AG04449 (cell line): ENCODE results near the gene LPIN1.

ENCODE experiments used
- CTCF ChIA-PET: fragments of 350-600 bp; formaldehyde crosslinking; extraction: SDS; loops from one replicate; lab custom pipeline; 2021; ENCODE audit warnings: antibody characterized with exemption; lab: Yijun Ruan, JAX
- POLR2A ChIA-PET: fragments of 400-600, 350-600 bp; formaldehyde crosslinking; extraction: SDS; loops from one replicate; lab custom pipeline; 2020; ENCODE audit warnings: antibody characterized with exemption, inconsistent platforms; lab: Yijun Ruan, JAX
- DNase-seq: peaks from one replicate; pipeline ENCODE4 v3.0.0-alpha.2; 2010; ENCODE audit warnings: low read depth, low spot score
- H3K4me3 ChIP-seq: 2 replicates; pipeline ENCODE4 v1.5.1; 2011; ENCODE audit warnings: low read depth, mild to moderate bottlenecking, control low read depth, low read length
- CTCF ChIP-seq: IDR thresholded peaks from one replicate; pipeline ENCODE4 v1.5.1; 2011; ENCODE audit warnings: mild to moderate bottlenecking, moderate library complexity, low read length, control low read depth, inconsistent platforms; ENCODE audit not compliant: insufficient read depth; ENCODE audit errors: missing control alignments

LPIN1 gene

GRCh38 chr2:11708106-11708505 lies 38.3 kb upstream of the LPIN1 start:
- H3K4me3 ChIP-seq = no peak overlapping the region
- TF ChIP-seq CTCF = no peak
- ChIA-PET CTCF (interaction anchor here (0.9 to 6.6 kb wide), 7 partner anchors 10 to 76 kb away, joined by 4 to 37 read pairs (median 8); no protein-coding TSS in a partner anchor), POLR2A (no interaction called here)
- DNase-seq = no peak

DNA sequence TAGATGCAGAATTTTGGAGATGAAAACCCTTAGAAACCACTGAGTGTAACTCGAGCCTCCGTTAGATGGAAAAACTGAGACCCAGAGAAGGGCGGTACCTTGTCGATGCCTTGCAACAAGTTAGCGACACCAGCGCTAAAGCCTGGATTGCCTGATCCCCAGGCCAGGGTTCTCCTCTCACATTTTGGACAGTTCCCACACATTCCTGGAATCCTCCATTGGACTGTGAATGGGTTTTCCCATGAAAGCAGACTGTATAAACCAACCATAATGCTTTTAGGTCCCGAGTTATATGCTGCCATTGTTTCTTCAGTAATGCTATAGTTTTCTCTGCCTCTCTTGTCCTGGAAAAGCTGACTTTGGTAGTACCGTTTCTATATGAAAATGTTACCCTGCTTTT lies 37.1 kb upstream of the LPIN1 start:
- no peak for DNase-seq
- POLR2A ChIA-PET = no interaction called here
- no peak overlapping the region for H3K4me3 ChIP-seq
- no peak for TF ChIP-seq CTCF
- CTCF ChIA-PET = interaction anchor here (1.2 to 6.6 kb wide), 5 partner anchors 13 to 71 kb away, joined by 4 to 37 read pairs (median 9); no protein-coding TSS in a partner anchor

DNA sequence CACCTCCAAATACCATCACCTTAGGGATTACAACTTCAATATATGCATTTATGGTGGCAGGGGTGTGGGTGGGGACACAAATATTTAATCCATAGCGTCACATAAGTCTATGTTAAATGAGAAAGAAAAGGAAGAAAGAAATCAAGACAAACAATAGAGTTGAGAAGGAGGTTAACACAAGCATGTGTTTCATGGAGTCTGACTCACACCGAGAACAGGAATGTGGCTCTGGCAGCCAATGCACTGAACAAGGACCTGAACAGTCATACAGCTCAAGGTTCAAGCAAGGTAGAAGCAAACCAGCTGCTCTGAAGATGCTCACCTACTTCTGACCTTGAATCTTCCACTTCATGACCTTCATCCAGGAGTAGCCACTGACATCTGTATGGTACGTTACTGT lies 36.2 kb upstream of the LPIN1 start:
- no peak overlapping the region for H3K4me3 ChIP-seq
- no peak for TF ChIP-seq CTCF
- POLR2A ChIA-PET = no interaction called here
- DNase-seq = no peak
- CTCF ChIA-PET = interaction anchor here (1.2 to 6.6 kb wide), 4 partner anchors 14 to 70 kb away, joined by 6 to 37 read pairs (median 11); no protein-coding TSS in a partner anchor

- CTCF ChIA-PET = interaction anchor here (0.7 to 6.6 kb wide), 5 partner anchors 14 to 73 kb away, joined by 3 to 37 read pairs (median 9); no protein-coding TSS in a partner anchor
- no peak for DNase-seq
- POLR2A ChIA-PET = no interaction called here
- H3K4me3 ChIP-seq = no peak overlapping the region
- no peak for TF ChIP-seq CTCF
Measured at GRCh38 chr2:11710632-11711353, 35.6 kb upstream of the LPIN1 start.

DNA sequence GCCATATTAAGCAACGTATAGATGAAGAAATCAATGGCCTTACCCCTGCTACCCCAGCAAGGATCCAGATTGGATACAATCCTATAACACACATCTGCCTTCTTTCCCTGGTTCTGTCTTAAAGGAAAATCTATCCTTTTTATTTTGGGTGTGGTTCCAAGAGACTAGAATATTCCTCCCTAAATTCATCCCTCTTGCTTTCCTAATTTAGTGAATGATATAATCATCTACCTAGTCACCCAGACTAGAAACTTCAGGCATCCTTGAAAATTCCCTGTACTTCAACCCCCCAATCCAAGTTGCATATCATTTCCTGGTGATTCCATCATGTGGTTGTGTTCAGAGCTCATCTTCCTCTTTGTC lies 35.1 kb upstream of the LPIN1 start:
- DNase-seq = no peak
- H3K4me3 ChIP-seq = no peak overlapping the region
- TF ChIP-seq CTCF = no peak
- CTCF ChIA-PET = interaction anchor here (4.3 to 6.6 kb wide), 2 partner anchors 15 to 18 kb away, joined by 13 to 37 read pairs; no protein-coding TSS in a partner anchor
- POLR2A ChIA-PET = no interaction called here

- ChIA-PET CTCF (interaction anchor here (1.4 to 6.6 kb wide), 3 partner anchors 15 to 27 kb away, joined by 3 to 37 read pairs (median 13); no protein-coding TSS in a partner anchor), POLR2A (no interaction called here)
- no peak for TF ChIP-seq CTCF
- H3K4me3 ChIP-seq = no peak overlapping the region
- no peak for DNase-seq
Measured at GRCh38 chr2:11711751-11712150, 34.7 kb upstream of the LPIN1 start.
